SK-N-SH (cell line): ENCODE measurements around the gene HES6. TPM values are rescaled to one million over a fixed set of nuclear protein-coding genes. Genes with fewer than 3 reads are reported as not detected.

Experiments
- CTCF ChIA-PET: fragments of 300-600, 350-600 bp; formaldehyde crosslinking; extraction: SDS; loops from one replicate; lab custom pipeline; 2021; lab: Yijun Ruan, JAX
- POLR2A ChIA-PET: fragments of 350-600 bp; sonication (Branson Sonifier 250); formaldehyde crosslinking; extraction: SDS; loops from one replicate; lab custom pipeline; 2020; ENCODE audit warnings: antibody characterized with exemption, inconsistent platforms; lab: Yijun Ruan, JAX
- DNase-seq: peaks from one replicate; pipeline ENCODE4 v3.0.0; 2012
- H2AFZ ChIP-seq: fragments of 200-600 bp; sonication (generic); 2 replicates; pipeline ENCODE4 v1.8.1; 2016; ENCODE audit warnings: antibody characterized with exemption, mild to moderate bottlenecking, low read depth
- H3F3A ChIP-seq: fragments of 200-600 bp; sonication (generic); replicated peaks from 2 replicates; pipeline ENCODE3; 2016; ENCODE audit warnings: antibody characterized with exemption, mild to moderate bottlenecking; ENCODE audit not compliant: insufficient read depth
- H3K27ac ChIP-seq, 2 experiments: fragments of 200-500 bp in 1 of 2; fragments of 200-600 bp in 1 of 2; sonication (Bioruptor generic) in 1 of 2; sonication (generic), shearing (Covaris generic) in 1 of 2; 2 replicates each; pipeline versions ENCODE4 v1.5.1 to v1.6.1; 2014 to 2016; ENCODE audit warnings: low read depth in 2 of 2, inconsistent platforms in 1 of 2, low read length in 1 of 2, mild to moderate bottlenecking in 1 of 2, mixed read lengths in 1 of 2
- H3K27me3 ChIP-seq: fragments of 200-600 bp; sonication (generic), shearing (Covaris generic); 2 replicates; pipeline ENCODE4 v1.6.1; 2016; ENCODE audit warnings: mixed run types; ENCODE audit not compliant: insufficient read depth
- H3K36me3 ChIP-seq, 2 experiments: fragments of 200-500 bp in 1 of 2; fragments of 200-600 bp in 1 of 2; sonication (Bioruptor generic) in 1 of 2; sonication (generic) in 1 of 2; replicated peaks in 1 of 2; 2 replicates each; pipeline versions ENCODE3 to v1.5.1; 2014 to 2016; ENCODE audit warnings: low read length in 1 of 2, mild to moderate bottlenecking in 1 of 2; ENCODE audit not compliant: insufficient read depth in 2 of 2, control insufficient read depth in 1 of 2
- H3K4me1 ChIP-seq, 2 experiments: fragments of 200-500 bp in 1 of 2; fragments of 200-600 bp in 1 of 2; sonication (Bioruptor generic) in 1 of 2; sonication (generic), shearing (Covaris generic) in 1 of 2; 2 replicates each; pipeline versions ENCODE4 v1.5.1 to v1.6.1; 2014 to 2016; ENCODE audit warnings: low read depth in 1 of 2, low read length in 1 of 2, mixed run types in 1 of 2; ENCODE audit not compliant: insufficient read depth in 2 of 2, control insufficient read depth in 1 of 2
- H3K4me2 ChIP-seq: fragments of 200-600 bp; sonication (generic), shearing (Covaris generic); 2 replicates; pipeline ENCODE4 v1.6.1; 2017; ENCODE audit warnings: mixed run types
- H3K4me3 ChIP-seq, 2 experiments: fragments of 200-500 bp in 1 of 2; fragments of 200-600 bp in 1 of 2; sonication (Bioruptor generic) in 1 of 2; sonication (generic), shearing (Covaris generic) in 1 of 2; 2 replicates each; pipeline versions ENCODE4 v1.5.1 to v1.8.1; 2014 to 2016; ENCODE audit warnings: low read depth in 2 of 2, inconsistent platforms in 1 of 2, low read length in 1 of 2, mild to moderate bottlenecking in 1 of 2, mixed read lengths in 1 of 2, moderate library complexity in 1 of 2
- H3K79me2 ChIP-seq: fragments of 200-600 bp; sonication (generic); 2 replicates; pipeline ENCODE4 v1.8.1; 2017; ENCODE audit warnings: mild to moderate bottlenecking; ENCODE audit not compliant: insufficient read depth
- H3K9ac ChIP-seq: fragments of 200-600 bp; sonication (generic); 2 replicates; pipeline ENCODE4 v1.6.1; 2017; ENCODE audit warnings: mixed run types
- H3K9me2 ChIP-seq: fragments of 200-600 bp; sonication (generic); 2 replicates; pipeline ENCODE4 v1.6.1; 2017; ENCODE audit warnings: mixed run types
- H3K9me3 ChIP-seq: fragments of 200-600 bp; sonication (generic); 2 replicates; pipeline ENCODE4 v1.6.1; 2017; ENCODE audit warnings: mixed run types, mild to moderate bottlenecking, moderate library complexity
- H4K20me1 ChIP-seq: fragments of 200-600 bp; sonication (generic); 2 replicates; pipeline ENCODE4 v1.6.1; 2017; ENCODE audit warnings: mild to moderate bottlenecking, mixed run types; ENCODE audit not compliant: insufficient read depth
- POLR2AphosphoS5 ChIP-seq: IDR thresholded peaks from 2 replicates; pipeline ENCODE4 v1.6.1; 2012; ENCODE audit warnings: low read depth, low read length
- WGBS: methylation state at CpG from one replicate; pipeline ENCODE4 v1.1.6; 2017; ENCODE audit warnings: low lambda C conversion rate; 5-methylcytosine and 5-hydroxymethylcytosine counted together
- polyA plus RNA-seq, 3 experiments: library from polyadenylated mRNA; depleted of rRNA; stranded (reverse); fragments of >200 nt; gene quantifications; 2 replicates each; pipeline ENCODE4 v1.2.3, GENCODE V29; 2012
- TF ChIP-seq, protein P1 (sequence below): IDR thresholded peaks from 2 replicates; pipeline ENCODE4 v1.6.1; 2012; ENCODE audit warnings: mild to moderate bottlenecking, low read depth, low read length, moderate library complexity
- TF ChIP-seq, protein P2 (sequence below): IDR thresholded peaks from 2 replicates; pipeline ENCODE4; 2012

The HES6 gene
- polyA plus RNA-seq, 1 of the 3 experiments (the other 2 are of a cell fraction) = 3.6 TPM

GRCh38 chr2:238241970-238242369 is 2.1 kb upstream of the HES6 start (continued):
- TF ChIP-seq, protein P1, sequence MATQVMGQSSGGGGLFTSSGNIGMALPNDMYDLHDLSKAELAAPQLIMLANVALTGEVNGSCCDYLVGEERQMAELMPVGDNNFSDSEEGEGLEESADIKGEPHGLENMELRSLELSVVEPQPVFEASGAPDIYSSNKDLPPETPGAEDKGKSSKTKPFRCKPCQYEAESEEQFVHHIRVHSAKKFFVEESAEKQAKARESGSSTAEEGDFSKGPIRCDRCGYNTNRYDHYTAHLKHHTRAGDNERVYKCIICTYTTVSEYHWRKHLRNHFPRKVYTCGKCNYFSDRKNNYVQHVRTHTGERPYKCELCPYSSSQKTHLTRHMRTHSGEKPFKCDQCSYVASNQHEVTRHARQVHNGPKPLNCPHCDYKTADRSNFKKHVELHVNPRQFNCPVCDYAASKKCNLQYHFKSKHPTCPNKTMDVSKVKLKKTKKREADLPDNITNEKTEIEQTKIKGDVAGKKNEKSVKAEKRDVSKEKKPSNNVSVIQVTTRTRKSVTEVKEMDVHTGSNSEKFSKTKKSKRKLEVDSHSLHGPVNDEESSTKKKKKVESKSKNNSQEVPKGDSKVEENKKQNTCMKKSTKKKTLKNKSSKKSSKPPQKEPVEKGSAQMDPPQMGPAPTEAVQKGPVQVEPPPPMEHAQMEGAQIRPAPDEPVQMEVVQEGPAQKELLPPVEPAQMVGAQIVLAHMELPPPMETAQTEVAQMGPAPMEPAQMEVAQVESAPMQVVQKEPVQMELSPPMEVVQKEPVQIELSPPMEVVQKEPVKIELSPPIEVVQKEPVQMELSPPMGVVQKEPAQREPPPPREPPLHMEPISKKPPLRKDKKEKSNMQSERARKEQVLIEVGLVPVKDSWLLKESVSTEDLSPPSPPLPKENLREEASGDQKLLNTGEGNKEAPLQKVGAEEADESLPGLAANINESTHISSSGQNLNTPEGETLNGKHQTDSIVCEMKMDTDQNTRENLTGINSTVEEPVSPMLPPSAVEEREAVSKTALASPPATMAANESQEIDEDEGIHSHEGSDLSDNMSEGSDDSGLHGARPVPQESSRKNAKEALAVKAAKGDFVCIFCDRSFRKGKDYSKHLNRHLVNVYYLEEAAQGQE = no peak
- no peak for TF ChIP-seq POLR2AphosphoS5

- H3K9ac ChIP-seq = no peak overlapping the region
- POLR2A ChIA-PET = interaction anchor here (0.7 kb wide), 1 partner anchor 355 kb away, joined by 3 read pairs; no protein-coding TSS in a partner anchor
- no peak overlapping the region; the same call in 1 of the 2 replicates for H3K4me2 ChIP-seq
- no peak overlapping the region for H3K27ac ChIP-seq
- H3K79me2 ChIP-seq = no peaks in the 10 kb centered on the region
- H3K9me2 ChIP-seq = no peaks in the 10 kb centered on the region
- H3K4me1 ChIP-seq = peaks cover 0 to 28% of the 10 kb centered on the region in 2 experiments; a peak in 1 of 4 replicates
- no peaks in the 10 kb centered on the region for H3K9me3 ChIP-seq
- peaks cover 3% of the 10 kb centered on the region for H3F3A ChIP-seq
- TF ChIP-seq, protein P1 = no peak
- TF ChIP-seq, protein P2, sequence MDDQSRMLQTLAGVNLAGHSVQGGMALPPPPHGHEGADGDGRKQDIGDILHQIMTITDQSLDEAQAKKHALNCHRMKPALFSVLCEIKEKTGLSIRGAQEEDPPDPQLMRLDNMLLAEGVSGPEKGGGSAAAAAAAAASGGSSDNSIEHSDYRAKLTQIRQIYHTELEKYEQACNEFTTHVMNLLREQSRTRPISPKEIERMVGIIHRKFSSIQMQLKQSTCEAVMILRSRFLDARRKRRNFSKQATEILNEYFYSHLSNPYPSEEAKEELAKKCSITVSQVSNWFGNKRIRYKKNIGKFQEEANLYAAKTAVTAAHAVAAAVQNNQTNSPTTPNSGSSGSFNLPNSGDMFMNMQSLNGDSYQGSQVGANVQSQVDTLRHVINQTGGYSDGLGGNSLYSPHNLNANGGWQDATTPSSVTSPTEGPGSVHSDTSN = 0 out of 2 replicates have a peak, but pooled peaks have one; percentile 4
- TF ChIP-seq, all 33 proteins: peak for 1
- Histone ChIP-seq H3K27me3 (no peaks in the 10 kb centered on the region; the same call in 1 of the 2 replicates), H2AFZ (no peak overlapping the region), H4K20me1 (no peaks in the 10 kb centered on the region), H3K4me3 (no peak overlapping the region; a peak in 1 of 4 replicates), H3K36me3 (no peaks in the 10 kb centered on the region)
- CTCF ChIA-PET = interaction anchor here (0.8 to 2.5 kb wide), 5 partner anchors 15 to 383 kb away, joined by 3 to 17 read pairs (median 4); no protein-coding TSS in a partner anchor
- 60% methylated on average over 24 of the region's 71 CpGs for WGBS
- no peak for DNase-seq
Measured at GRCh38 chr2:238240757-238241711, 1.2 kb upstream of the HES6 start.
